ENCODE data around the gene TMBIM1. TPM values are rescaled to one million over a fixed set of nuclear protein-coding genes. Genes with fewer than 3 reads are reported as not detected.

Gene TMBIM1
- total and polyA plus RNA-seq, 9 of the 15 experiments (the other 6 are each of a cell fraction or from before 2014, with no cell fraction given), result 14.2 to 105 (median 47.0) TPM

DNA sequence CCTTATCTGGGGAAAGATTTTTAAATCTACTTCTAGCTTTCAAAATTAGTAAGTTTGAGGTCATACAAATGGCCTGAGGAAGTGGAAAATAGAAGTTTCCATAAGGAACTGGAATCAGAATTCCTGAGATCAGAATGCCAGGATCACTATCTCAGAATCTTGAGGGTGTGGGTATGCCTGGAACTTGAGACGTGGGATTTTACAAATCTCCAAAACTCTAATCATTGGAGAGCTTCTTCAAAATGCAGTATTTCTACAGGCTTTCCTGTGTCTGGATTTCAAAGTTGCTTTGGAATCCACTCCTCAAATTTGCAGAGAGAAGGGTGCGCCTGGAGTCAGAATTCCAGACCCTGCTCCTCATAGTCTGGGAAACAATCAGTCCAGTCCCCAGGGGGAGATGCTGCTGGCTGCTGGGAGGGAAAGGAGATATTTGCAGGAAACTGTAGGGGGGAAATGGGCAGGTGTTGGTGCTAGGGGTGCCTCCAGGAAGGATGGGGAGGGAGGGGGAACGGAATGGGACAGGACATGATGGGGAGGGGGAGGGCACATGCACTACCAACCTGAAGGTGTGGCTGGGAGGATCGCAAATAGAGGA lies 33.4 kb upstream of the TMBIM1 start:
- no TSS peak for BruUV-seq (replicated peaks)
- Histone ChIP-seq H3K27me3 (ENCODE audit: control insufficient read depth in 2 of 2, insufficient read depth in 2 of 2, low read length in 2 of 2) (no peaks in the 10 kb centered on the region), H3K9me1 (ENCODE audit: control insufficient read depth, insufficient read depth, low read length) (no peaks in the 10 kb centered on the region), H3K4me1 (replicated peaks in 1 of 2; ENCODE audit: control insufficient read depth in 2 of 2, insufficient read depth in 2 of 2, low read length in 2 of 2) (peaks cover 41 to 42% of the 10 kb centered on the region in 2 experiments), H3K27ac (ENCODE audit: extremely low read depth, low read depth, low read length) (no peak overlapping the region), H3K9ac (ENCODE audit: insufficient read depth in 1 of 2, low read depth in 2 of 2, low read length in 2 of 2) (no peak overlapping the region), H3K36me3 (ENCODE audit: control insufficient read depth, insufficient read depth, low read length) (0 out of 3 replicates have a peak, but pooled peaks cover 2% of the 10 kb centered on the region), H3K4me3 (no peak overlapping the region), H3K4me2 (ENCODE audit: insufficient read depth, low read length) (no peak overlapping the region), H3K79me2 (ENCODE audit: control insufficient read depth, insufficient read depth, low read length) (peaks cover 34% of the 10 kb centered on the region), H4K20me1 (replicated peaks; ENCODE audit: control insufficient read depth, insufficient read depth, low read length) (no peaks in the 10 kb centered on the region), H2AFZ (ENCODE audit: low read depth, low read length) (no peak overlapping the region), H3K9me3 (replicated peaks; ENCODE audit: control insufficient read depth, insufficient read depth, low read depth, low read length) (no peaks in the 10 kb centered on the region)
- no peak for DNase-seq (ENCODE audit: extremely low read depth in 1 of 4, low spot score in 3 of 4)
- ChIA-PET CTCF (ENCODE audit: low intra/inter-chr PET ratio) (no interaction called here), POLR2A (interaction anchor here (1.0 kb wide), 1 partner anchor 11 kb away, joined by 3 read pairs; no protein-coding TSS in a partner anchor)
- no peak for FAIRE-seq
- WGBS (ENCODE audit: insufficient coverage, low coverage, missing lambda C conversion rate), result 80% methylated on average over 3 of the region's 4 CpGs
- in situ Hi-C loops (cut with MboI) (no loop called here), intact Hi-C loops (cut with micrococcal nuclease) (no loop called here)
- ATAC-seq, result no peak
- TF ChIP-seq TFAM (CRISPR knock-in tag; conservative IDR thresholded peaks at IDR 0.05), result no peak
- TF ChIP-seq GTF2F1 (IDR thresholded peaks at IDR 0.05; ENCODE audit: low read depth, low read length), result no peak
- no peak for TF ChIP-seq MXI1 (IDR thresholded peaks at IDR 0.05; ENCODE audit: low read depth, low read length)
- TF ChIP-seq HOXB6 (CRISPR knock-in tag; IDR thresholded peaks at IDR 0.05; ENCODE audit: borderline replicate concordance), result no peak
- TF ChIP-seq RBM17 (IDR thresholded peaks at IDR 0.05; ENCODE audit: borderline replicate concordance, low read depth, low read length), result no peak
- TF ChIP-seq DDX20 (tag; IDR thresholded peaks at IDR 0.05; ENCODE audit: low read depth), result no peak
- no peak for TF ChIP-seq RAD21 (CRISPR knock-in tag; conservative IDR thresholded peaks at IDR 0.05 in 1 of 2, IDR thresholded peaks at IDR 0.05 in 1 of 2)
- TF ChIP-seq, protein P1, sequence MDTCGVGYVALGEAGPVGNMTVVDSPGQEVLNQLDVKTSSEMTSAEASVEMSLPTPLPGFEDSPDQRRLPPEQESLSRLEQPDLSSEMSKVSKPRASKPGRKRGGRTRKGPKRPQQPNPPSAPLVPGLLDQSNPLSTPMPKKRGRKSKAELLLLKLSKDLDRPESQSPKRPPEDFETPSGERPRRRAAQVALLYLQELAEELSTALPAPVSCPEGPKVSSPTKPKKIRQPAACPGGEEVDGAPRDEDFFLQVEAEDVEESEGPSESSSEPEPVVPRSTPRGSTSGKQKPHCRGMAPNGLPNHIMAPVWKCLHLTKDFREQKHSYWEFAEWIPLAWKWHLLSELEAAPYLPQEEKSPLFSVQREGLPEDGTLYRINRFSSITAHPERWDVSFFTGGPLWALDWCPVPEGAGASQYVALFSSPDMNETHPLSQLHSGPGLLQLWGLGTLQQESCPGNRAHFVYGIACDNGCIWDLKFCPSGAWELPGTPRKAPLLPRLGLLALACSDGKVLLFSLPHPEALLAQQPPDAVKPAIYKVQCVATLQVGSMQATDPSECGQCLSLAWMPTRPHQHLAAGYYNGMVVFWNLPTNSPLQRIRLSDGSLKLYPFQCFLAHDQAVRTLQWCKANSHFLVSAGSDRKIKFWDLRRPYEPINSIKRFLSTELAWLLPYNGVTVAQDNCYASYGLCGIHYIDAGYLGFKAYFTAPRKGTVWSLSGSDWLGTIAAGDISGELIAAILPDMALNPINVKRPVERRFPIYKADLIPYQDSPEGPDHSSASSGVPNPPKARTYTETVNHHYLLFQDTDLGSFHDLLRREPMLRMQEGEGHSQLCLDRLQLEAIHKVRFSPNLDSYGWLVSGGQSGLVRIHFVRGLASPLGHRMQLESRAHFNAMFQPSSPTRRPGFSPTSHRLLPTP (IDR thresholded peaks at IDR 0.05; ENCODE audit: borderline replicate concordance, extremely low read depth, insufficient read length), result no peak
- no peak for TF ChIP-seq MECOM (CRISPR knock-in tag; IDR thresholded peaks at IDR 0.05)
- no peak for TF ChIP-seq ATF1 (CRISPR knock-in tag; IDR thresholded peaks at IDR 0.05)
- no peak for TF ChIP-seq ATF1 (tag; IDR thresholded peaks at IDR 0.05)
- TF ChIP-seq, protein P2, sequence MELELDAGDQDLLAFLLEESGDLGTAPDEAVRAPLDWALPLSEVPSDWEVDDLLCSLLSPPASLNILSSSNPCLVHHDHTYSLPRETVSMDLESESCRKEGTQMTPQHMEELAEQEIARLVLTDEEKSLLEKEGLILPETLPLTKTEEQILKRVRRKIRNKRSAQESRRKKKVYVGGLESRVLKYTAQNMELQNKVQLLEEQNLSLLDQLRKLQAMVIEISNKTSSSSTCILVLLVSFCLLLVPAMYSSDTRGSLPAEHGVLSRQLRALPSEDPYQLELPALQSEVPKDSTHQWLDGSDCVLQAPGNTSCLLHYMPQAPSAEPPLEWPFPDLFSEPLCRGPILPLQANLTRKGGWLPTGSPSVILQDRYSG (tag; conservative IDR thresholded peaks at IDR 0.05; ENCODE audit: low read depth), result no peak
- TF ChIP-seq ARHGAP35 (IDR thresholded peaks at IDR 0.05; ENCODE audit: partially characterized antibody), result no peak
- TF ChIP-seq RBM39 (optimal IDR thresholded peaks at IDR 0.05; ENCODE audit: low read depth, low read length), result no peak
